ENCODE results near the gene CD4. TPM values are rescaled to one million over a fixed set of nuclear protein-coding genes. Genes with fewer than 3 reads are reported as not detected.
A peak's percentile ranks its signal among the peaks of the same experiment; 100 is the strongest.

Gene CD4
- total RNA-seq, 2 experiments from 2014 or later, result not detected

DNA sequence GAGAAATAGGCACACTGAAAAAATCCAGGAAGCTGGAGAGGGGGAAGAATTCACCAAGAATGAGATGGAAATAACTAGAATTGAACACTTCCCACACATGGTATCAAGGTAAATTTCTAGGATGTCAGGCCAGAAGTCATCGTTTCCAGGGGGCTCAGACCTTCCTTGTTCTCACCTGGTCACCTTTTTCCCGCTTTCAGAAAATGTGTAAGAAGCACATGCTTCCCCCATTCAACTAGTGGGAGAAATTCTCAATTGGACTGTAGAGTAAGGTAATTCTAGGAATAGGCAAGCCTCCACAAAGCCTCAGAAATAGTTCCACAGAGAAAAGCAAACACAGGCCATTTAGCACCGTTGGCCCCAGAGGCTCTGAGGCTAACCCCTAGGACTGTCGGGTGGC is 25.9 kb upstream of the CD4 start:
- H3K4me1 ChIP-seq (ENCODE audit: insufficient read depth, low read length, poor library complexity, severe bottlenecking), result peaks cover 32% of the 10 kb centered on the region
- H2AFZ ChIP-seq (ENCODE audit: low read length), result no peak overlapping the region
- POLR2A ChIA-PET, result interaction anchor here (0.6 to 1.7 kb wide), 2 partner anchors 77 to 1930 kb away, joined by 6 to 7 read pairs; no protein-coding TSS in a partner anchor

DNA sequence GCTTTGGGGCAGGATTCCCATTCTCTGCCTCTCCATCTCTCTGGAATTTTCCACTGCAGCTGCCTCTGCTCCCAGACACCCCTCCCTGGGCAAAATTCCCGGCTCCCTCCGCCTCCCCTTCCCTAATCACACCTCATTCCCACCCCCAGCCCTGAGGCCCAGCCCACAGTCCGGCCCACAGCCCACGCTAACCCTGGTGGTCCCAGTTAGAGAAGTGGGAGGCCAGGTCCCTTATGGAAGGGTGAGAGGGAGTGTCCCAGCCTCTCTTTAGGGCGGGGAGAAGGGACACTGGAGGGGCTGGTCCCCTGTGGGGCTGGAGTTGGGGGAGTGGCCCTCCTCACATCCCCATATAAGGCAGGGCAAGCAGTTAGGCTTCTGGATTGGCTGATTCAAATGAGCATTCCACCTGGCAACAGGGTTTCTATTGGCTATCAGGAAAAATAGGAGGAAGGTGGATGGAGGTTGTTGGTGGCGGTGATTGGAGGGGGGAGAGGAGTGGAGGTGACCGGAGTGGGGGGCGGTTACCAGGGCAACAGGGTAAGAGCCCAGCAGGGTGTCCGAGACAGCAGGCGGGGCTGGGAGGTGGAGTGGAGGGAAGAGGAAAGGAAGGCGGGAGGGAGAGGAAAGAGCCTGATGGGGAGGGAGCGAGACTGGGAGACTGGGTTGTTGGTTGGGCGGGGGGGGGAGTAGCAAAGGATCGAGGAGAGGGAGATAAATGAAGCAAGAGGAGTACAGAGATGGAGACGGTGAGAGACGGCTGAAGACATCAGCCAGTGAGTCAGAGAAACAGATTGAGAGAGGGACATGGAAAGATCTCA is 25.1 kb upstream of the CD4 start:
- intact Hi-C loops (cut with micrococcal nuclease; ENCODE audit: unreplicated experiment), result no loop called here
- Histone ChIP-seq H3K27ac (ENCODE audit: low read depth, low read length, poor library complexity, severe bottlenecking) (no peak overlapping the region), H3K4me1 (ENCODE audit: insufficient read depth, low read length, poor library complexity, severe bottlenecking) (peaks cover 33% of the 10 kb centered on the region), H3K79me2 (ENCODE audit: insufficient read depth, low read depth, low read length) (no peaks in the 10 kb centered on the region), H3K4me2 (ENCODE audit: low read length) (peak overlapping the region; percentile 68), H4K20me1 (ENCODE audit: insufficient read depth, low read length) (no peaks in the 10 kb centered on the region), H2AFZ (ENCODE audit: low read length) (peak overlapping the region; percentile 54; the same call in 1 of the 2 replicates), H3K4me3 (ENCODE audit: low read depth, low read length, poor library complexity, severe bottlenecking) (peak overlapping the region; percentile 43), H3K36me3 (ENCODE audit: insufficient read depth, low read length) (no peaks in the 10 kb centered on the region), H3K9me3 (ENCODE audit: low read length) (no peaks in the 10 kb centered on the region), H3K9me2 (ENCODE audit: insufficient read depth, low read length) (no peaks in the 10 kb centered on the region)
- TF ChIP-seq EZH2phosphoT487 (IDR thresholded peaks at IDR 0.05; ENCODE audit: borderline replicate concordance, low read depth, low read length), result no peak
- TF ChIP-seq, protein P1, sequence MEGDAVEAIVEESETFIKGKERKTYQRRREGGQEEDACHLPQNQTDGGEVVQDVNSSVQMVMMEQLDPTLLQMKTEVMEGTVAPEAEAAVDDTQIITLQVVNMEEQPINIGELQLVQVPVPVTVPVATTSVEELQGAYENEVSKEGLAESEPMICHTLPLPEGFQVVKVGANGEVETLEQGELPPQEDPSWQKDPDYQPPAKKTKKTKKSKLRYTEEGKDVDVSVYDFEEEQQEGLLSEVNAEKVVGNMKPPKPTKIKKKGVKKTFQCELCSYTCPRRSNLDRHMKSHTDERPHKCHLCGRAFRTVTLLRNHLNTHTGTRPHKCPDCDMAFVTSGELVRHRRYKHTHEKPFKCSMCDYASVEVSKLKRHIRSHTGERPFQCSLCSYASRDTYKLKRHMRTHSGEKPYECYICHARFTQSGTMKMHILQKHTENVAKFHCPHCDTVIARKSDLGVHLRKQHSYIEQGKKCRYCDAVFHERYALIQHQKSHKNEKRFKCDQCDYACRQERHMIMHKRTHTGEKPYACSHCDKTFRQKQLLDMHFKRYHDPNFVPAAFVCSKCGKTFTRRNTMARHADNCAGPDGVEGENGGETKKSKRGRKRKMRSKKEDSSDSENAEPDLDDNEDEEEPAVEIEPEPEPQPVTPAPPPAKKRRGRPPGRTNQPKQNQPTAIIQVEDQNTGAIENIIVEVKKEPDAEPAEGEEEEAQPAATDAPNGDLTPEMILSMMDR (conservative IDR thresholded peaks at IDR 0.05; ENCODE audit: low read length), result no peak
- peak; percentile 90 for DNase-seq (ENCODE audit: low spot score)
- POLR2A ChIA-PET, result interaction anchor here (1.7 kb wide), 1 partner anchor 76 kb away, joined by 6 read pairs; no protein-coding TSS in a partner anchor
- CTCF ChIA-PET (ENCODE audit: unreplicated experiment), result no interaction called here
- no TSS peak for BruUV-seq (replicated peaks)

More for the DNA sequence above, 25.9 kb upstream of the CD4 start:
- intact Hi-C loops (cut with micrococcal nuclease; ENCODE audit: unreplicated experiment), result no loop called here
- no peak overlapping the region for H3K27ac ChIP-seq (ENCODE audit: low read depth, low read length, poor library complexity, severe bottlenecking)
- CTCF ChIA-PET (ENCODE audit: unreplicated experiment), result no interaction called here
- no peaks in the 10 kb centered on the region for H3K9me2 ChIP-seq (ENCODE audit: insufficient read depth, low read length)
- no peaks in the 10 kb centered on the region for H3K79me2 ChIP-seq (ENCODE audit: insufficient read depth, low read depth, low read length)
- TF ChIP-seq EZH2phosphoT487 (IDR thresholded peaks at IDR 0.05; ENCODE audit: borderline replicate concordance, low read depth, low read length), result no peak
- TF ChIP-seq, protein P1 (conservative IDR thresholded peaks at IDR 0.05; ENCODE audit: low read length), result no peak
- H4K20me1 ChIP-seq (ENCODE audit: insufficient read depth, low read length), result no peaks in the 10 kb centered on the region
- BruUV-seq (replicated peaks), result no TSS peak
- H3K4me3 ChIP-seq (ENCODE audit: low read depth, low read length, poor library complexity, severe bottlenecking), result no peak overlapping the region
- H3K9me3 ChIP-seq (ENCODE audit: low read length), result no peaks in the 10 kb centered on the region
- DNase-seq (ENCODE audit: low spot score), result no peak
- H3K4me2 ChIP-seq (ENCODE audit: low read length), result no peak overlapping the region
- H3K36me3 ChIP-seq (ENCODE audit: insufficient read depth, low read length), result no peaks in the 10 kb centered on the region

Data from OCI-LY7 (cell line).